Breast epithelium (tissue), 4 donors: Measurements from ENCODE around the gene GFOD1. TPM values are rescaled to one million over a fixed set of nuclear protein-coding genes. Genes with fewer than 3 reads are reported as not detected.
A peak's percentile ranks its signal among the peaks of the same experiment; 100 is the strongest.

ENCODE experiments used
- DNase-seq, 2 donors: peaks; one replicate each; pipeline ENCODE4 v3.0.0-alpha.2; 2019; ENCODE audit warnings: low spot score in 2 of 2
- H3K27ac ChIP-seq, 2 donors: fragments of 200-600 bp; sonication (generic) in 1 of 2; one replicate each; pipeline ENCODE4 v1.5.1; 2016 to 2019; ENCODE audit warnings: mild to moderate bottlenecking in 1 of 2
- H3K27me3 ChIP-seq, 2 donors: fragments of 200-600 bp; sonication (generic) in 1 of 2; one replicate each; pipeline versions ENCODE4 v1.5.1 to v1.6.0; 2017 to 2019; ENCODE audit warnings: control low read depth in 1 of 2, mild to moderate bottlenecking in 1 of 2
- H3K36me3 ChIP-seq: fragments of 200-600 bp; one replicate; pipeline ENCODE4 v1.5.1; 2019
- H3K4me1 ChIP-seq, 2 donors: fragments of 200-600 bp; sonication (generic); one replicate each; pipeline ENCODE4 v1.5.1; 2016 to 2019; ENCODE audit warnings: control low read depth in 1 of 2
- H3K4me3 ChIP-seq, 3 donors: fragments of 200-600 bp; sonication (generic); 1 replicate in 2 of 3; 2 replicates in 1 of 3; pipeline ENCODE4 v1.5.1; 2016 to 2019; ENCODE audit warnings: mild to moderate bottlenecking in 3 of 3, moderate library complexity in 2 of 3
- H3K9me3 ChIP-seq, 2 donors: fragments of 200-600 bp; sonication (generic) in 1 of 2; one replicate each; pipeline ENCODE4 v1.5.1; 2016 to 2019; ENCODE audit warnings: control low read depth in 1 of 2
- CTCF ChIP-seq, 3 donors: fragments of 450-650 bp; IDR thresholded peaks; one replicate each; pipeline ENCODE4 v1.5.1; 2016 to 2017; ENCODE audit warnings: antibody characterized with exemption in 3 of 3, mild to moderate bottlenecking in 3 of 3, moderate library complexity in 3 of 3
- POLR2A ChIP-seq: fragments of 450-650 bp; IDR thresholded peaks from one replicate; pipeline ENCODE4 v1.6.1; 2016; ENCODE audit warnings: antibody characterized with exemption, mild to moderate bottlenecking, moderate library complexity
- POLR2AphosphoS5 ChIP-seq, 3 donors: sonication (generic); formaldehyde crosslinking; IDR thresholded peaks; one replicate each; pipeline ENCODE4 v1.6.1; 2017; ENCODE audit warnings: antibody characterized with exemption in 3 of 3
- intact Hi-C: fragments of 100-400 bp; cut with DNase I; formaldehyde crosslinking; loops from one replicate; pipeline ENCODE4 v1.15.1; 2023; ENCODE audit warnings: low total_unique reads
- total RNA-seq, 3 donors: library from RNA; depleted of rRNA; stranded (reverse); fragments of >200 nt; gene quantifications; one replicate each; pipeline ENCODE4 v1.1.0, GENCODE V29; 2016

The GFOD1 gene
- total RNA-seq, 3 donors from 2014 or later, result 11.6 to 33.3 (median 23.3) TPM

- Histone ChIP-seq H3K4me3 (no peak overlapping the region), H3K27ac (no peak overlapping the region), H3K4me1 (no peaks in the 10 kb centered on the region), H3K9me3 (no peaks in the 10 kb centered on the region), H3K27me3 (no peaks in the 10 kb centered on the region), H3K36me3 (no peaks in the 10 kb centered on the region)
- TF ChIP-seq CTCF (IDR thresholded peaks at IDR 0.05) (no peak), POLR2AphosphoS5 (IDR thresholded peaks at IDR 0.05) (no peak), POLR2A (no peak)
- peak in 1 of 2 donors; percentile 7 for DNase-seq
- intact Hi-C loops, result no loop called here
Observed at GRCh38 chr6:13471184-13471583, 16.2 kb downstream of the GFOD1 start.

GRCh38 chr6:13470238-13471140 is 16.9 kb downstream of the GFOD1 start:
- no peaks in the 10 kb centered on the region for H3K9me3 ChIP-seq
- H3K4me1 ChIP-seq, result no peaks in the 10 kb centered on the region
- no peaks in the 10 kb centered on the region for H3K27me3 ChIP-seq
- no peak overlapping the region for H3K27ac ChIP-seq
- no peak for TF ChIP-seq POLR2A
- TF ChIP-seq POLR2AphosphoS5 (IDR thresholded peaks at IDR 0.05), result no peak
- TF ChIP-seq CTCF (IDR thresholded peaks at IDR 0.05), result no peak
- intact Hi-C loops, result no loop called here
- H3K36me3 ChIP-seq, result no peaks in the 10 kb centered on the region
- H3K4me3 ChIP-seq, result no peak overlapping the region
- DNase-seq, result peak in 1 of 2 donors; percentile 27

- no peak for TF ChIP-seq POLR2A
- no peak for TF ChIP-seq POLR2AphosphoS5 (IDR thresholded peaks at IDR 0.05)
- no peak for TF ChIP-seq CTCF (IDR thresholded peaks at IDR 0.05)
- no peaks in the 10 kb centered on the region for H3K4me1 ChIP-seq
- intact Hi-C loops, result no loop called here
- H3K27me3 ChIP-seq, result no peaks in the 10 kb centered on the region
- H3K9me3 ChIP-seq, result no peaks in the 10 kb centered on the region
- no peak for DNase-seq
- H3K27ac ChIP-seq, result no peak overlapping the region
- no peaks in the 10 kb centered on the region for H3K36me3 ChIP-seq
- H3K4me3 ChIP-seq, result no peak overlapping the region
Observed at GRCh38 chr6:13469693-13470092, 17.7 kb downstream of the GFOD1 start.

- Histone ChIP-seq H3K4me3 (no peak overlapping the region), H3K27ac (no peak overlapping the region), H3K27me3 (no peaks in the 10 kb centered on the region), H3K9me3 (no peaks in the 10 kb centered on the region), H3K36me3 (no peaks in the 10 kb centered on the region), H3K4me1 (no peaks in the 10 kb centered on the region)
- DNase-seq, result no peak
- TF ChIP-seq CTCF (IDR thresholded peaks at IDR 0.05), result no peak
- TF ChIP-seq POLR2AphosphoS5 (IDR thresholded peaks at IDR 0.05), result no peak
- TF ChIP-seq POLR2A, result no peak
- intact Hi-C loops, result no loop called here
Observed at GRCh38 chr6:13468839-13469238, 18.6 kb downstream of the GFOD1 start.

GRCh38 chr6:13467216-13467600 is 20.2 kb downstream of the GFOD1 start:
- H3K4me1 ChIP-seq, result no peaks in the 10 kb centered on the region
- TF ChIP-seq POLR2A (no peak), POLR2AphosphoS5 (IDR thresholded peaks at IDR 0.05) (no peak), CTCF (IDR thresholded peaks at IDR 0.05) (no peak)
- H3K27ac ChIP-seq, result no peak overlapping the region
- no peak for DNase-seq
- intact Hi-C loops, result no loop called here
- no peaks in the 10 kb centered on the region for H3K27me3 ChIP-seq
- no peaks in the 10 kb centered on the region for H3K36me3 ChIP-seq
- no peak overlapping the region for H3K4me3 ChIP-seq
- no peaks in the 10 kb centered on the region for H3K9me3 ChIP-seq
